HepG2 (cell line): ENCODE results near the gene PIBF1.

Source experiments
- CAMTA2 ChIP-seq: sonication (generic); formaldehyde crosslinking; IDR thresholded peaks from 2 replicates; pipeline ENCODE4 v1.4.0; 2020; ENCODE audit warnings: mild to moderate bottlenecking, missing genetic modification reagents, borderline replicate concordance
- CENPT ChIP-seq: sonication (generic); formaldehyde crosslinking; IDR thresholded peaks from 2 replicates; pipeline ENCODE4 v1.8.0; 2022; ENCODE audit warnings: low read depth, mild to moderate bottlenecking, moderate library complexity, missing genetic modification reagents
- CHD2 ChIP-seq: IDR thresholded peaks from 2 replicates; pipeline ENCODE4 v1.6.1; 2011; ENCODE audit warnings: low read depth, low read length, improper control_type of control experiment
- HNRNPLL ChIP-seq: fragments of 200-400 bp; formaldehyde crosslinking; IDR thresholded peaks from 2 replicates; pipeline ENCODE4 v1.6.1; 2017; ENCODE audit warnings: mild to moderate bottlenecking, low read depth, low read length; ENCODE audit not compliant: poor library complexity, severe bottlenecking
- MEIS1 ChIP-seq: sonication (generic); formaldehyde crosslinking; IDR thresholded peaks from 2 replicates; pipeline ENCODE4 v1.9.0; 2021; ENCODE audit warnings: mild to moderate bottlenecking, missing genetic modification reagents, moderate library complexity, borderline replicate concordance
- POLR2AphosphoS5 ChIP-seq: IDR thresholded peaks from 2 replicates; pipeline ENCODE4 v1.6.1; 2012; ENCODE audit warnings: low read depth, low read length
- RNF2 ChIP-seq: fragments of 450-650 bp; conservative IDR thresholded peaks from 2 replicates; pipeline ENCODE4 v1.6.1; 2016; ENCODE audit warnings: low read depth
- TARDBP ChIP-seq: sonication (generic); formaldehyde crosslinking; IDR thresholded peaks from 2 replicates; pipeline ENCODE4 v1.8.0; 2022; ENCODE audit warnings: mild to moderate bottlenecking, missing genetic modification reagents
- TBL1XR1 ChIP-seq: fragments of 150-350 bp; IDR thresholded peaks from 2 replicates; pipeline ENCODE4 v1.6.1; 2014; ENCODE audit warnings: borderline replicate concordance, low read length; ENCODE audit not compliant: partially characterized antibody
- ZC3H13 ChIP-seq: sonication (generic); formaldehyde crosslinking; IDR thresholded peaks from 2 replicates; pipeline ENCODE4 v1.8.1; 2023; ENCODE audit warnings: mild to moderate bottlenecking, missing genetic modification reagents, moderate library complexity
- ZKSCAN5 ChIP-seq: sonication (generic); formaldehyde crosslinking; IDR thresholded peaks from 2 replicates; pipeline ENCODE4 v1.5.1; 2020; ENCODE audit warnings: mild to moderate bottlenecking, missing genetic modification reagents
- ZNF121 ChIP-seq: sonication (generic); formaldehyde crosslinking; IDR thresholded peaks from 2 replicates; pipeline ENCODE4 v1.5.0; 2020; ENCODE audit warnings: mild to moderate bottlenecking, missing genetic modification reagents
- ZNF614 ChIP-seq: IDR thresholded peaks from 2 replicates; pipeline ENCODE4 v1.6.1; 2018; ENCODE audit warnings: missing biosample characterization, missing genetic modification reagents, inconsistent platforms, borderline replicate concordance
- ZNF891 ChIP-seq: sonication (generic); formaldehyde crosslinking; IDR thresholded peaks from 2 replicates; pipeline ENCODE4 v1.5.0; 2020; ENCODE audit warnings: mild to moderate bottlenecking, missing genetic modification reagents

DNA sequence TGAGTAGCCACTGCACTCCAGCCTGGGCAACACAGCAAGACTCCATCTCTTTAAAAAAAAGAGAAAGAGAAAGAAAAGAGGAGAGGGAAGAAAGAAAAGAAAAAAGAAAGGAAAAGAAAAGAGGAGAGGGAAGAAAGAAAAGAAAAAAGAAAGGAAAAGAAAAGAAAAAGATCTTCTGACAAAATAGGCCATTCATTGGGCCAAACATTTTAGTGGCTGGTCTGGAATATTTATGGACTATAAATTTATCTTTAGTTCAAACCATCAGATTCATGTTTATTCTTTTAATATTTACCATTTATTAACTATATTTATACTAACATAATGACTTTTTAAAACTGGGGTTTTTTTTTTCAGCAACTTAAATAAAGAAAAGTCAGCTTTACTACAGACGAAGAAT, 191.3 kb downstream of the PIBF1 start:
- TF ChIP-seq MEIS1, result no peak
- TF ChIP-seq CHD2, result no peak
- no peak for TF ChIP-seq CENPT (CRISPR knock-in tag)
- no peak for TF ChIP-seq POLR2AphosphoS5
- TF ChIP-seq TARDBP (CRISPR knock-in tag), result no peak
- no peak for TF ChIP-seq ZNF614 (CRISPR knock-in tag)
- TF ChIP-seq RNF2, result no peak
- no peak for TF ChIP-seq HNRNPLL
- TF ChIP-seq ZKSCAN5 (CRISPR knock-in tag), result no peak
- TF ChIP-seq TBL1XR1, result no peak
- TF ChIP-seq ZNF121 (CRISPR knock-in tag), result no peak
- TF ChIP-seq ZNF891 (CRISPR knock-in tag), result no peak
- TF ChIP-seq ZC3H13 (CRISPR knock-in tag), result no peak
- no peak for TF ChIP-seq CAMTA2
